ENCODE results near the gene TMEM165.

TMEM165 gene

GRCh38 chr4:55396308-55397125 lies 760 bp downstream of the TMEM165 start (continued):
- TF ChIP-seq SCRT1 (tag by site-specific recombination; IDR thresholded peaks at IDR 0.05; ENCODE audit: borderline replicate concordance) = no peak
- no peak for TF ChIP-seq ZSCAN23 (tag by site-specific recombination; IDR thresholded peaks at IDR 0.05)
- no peak for TF ChIP-seq ZNF76 (tag by site-specific recombination; IDR thresholded peaks at IDR 0.05; ENCODE audit: borderline replicate concordance, low read depth)
- no peak for TF ChIP-seq ZNF776 (tag by site-specific recombination; IDR thresholded peaks at IDR 0.05; ENCODE audit: borderline replicate concordance)
- no peak for TF ChIP-seq ZBTB48 (tag by site-specific recombination; IDR thresholded peaks at IDR 0.05)
- no peak for TF ChIP-seq ZIC2 (tag by site-specific recombination; IDR thresholded peaks at IDR 0.05)
- no peak for TF ChIP-seq ZNF521 (tag by site-specific recombination; IDR thresholded peaks at IDR 0.05)
- TF ChIP-seq PRDM4 (tag by site-specific recombination; IDR thresholded peaks at IDR 0.05) = no peak
- TF ChIP-seq ZFP3 (tag by site-specific recombination; IDR thresholded peaks at IDR 0.05; ENCODE audit: low read depth) = no peak
- TF ChIP-seq ZNF121 (tag by site-specific recombination; IDR thresholded peaks at IDR 0.05) = no peak
- no peak for TF ChIP-seq ELK4 (IDR thresholded peaks at IDR 0.05; ENCODE audit: borderline replicate concordance, low read depth, low read length)
- TF ChIP-seq ZNF626 (tag by site-specific recombination; IDR thresholded peaks at IDR 0.05) = no peak
- TF ChIP-seq ZNF513 (tag by site-specific recombination; IDR thresholded peaks at IDR 0.05) = no peak
- 0 out of 2 replicates have a peak, but pooled peaks have one; percentile 7 for TF ChIP-seq ZNF561 (tag by site-specific recombination; IDR thresholded peaks at IDR 0.05; ENCODE audit: borderline replicate concordance)
- TF ChIP-seq ZSCAN4 (tag by site-specific recombination; IDR thresholded peaks at IDR 0.05) = no peak
- no peak for TF ChIP-seq ZSCAN5A (tag by site-specific recombination; IDR thresholded peaks at IDR 0.05)
- no peak for TF ChIP-seq ZNF747 (tag by site-specific recombination; IDR thresholded peaks at IDR 0.05)
- no peak for TF ChIP-seq ZNF133 (tag by site-specific recombination; IDR thresholded peaks at IDR 0.05)
- no peak for TF ChIP-seq ZNF335 (tag by site-specific recombination; conservative IDR thresholded peaks at IDR 0.05)
- no peak for TF ChIP-seq ZSCAN16 (tag by site-specific recombination; IDR thresholded peaks at IDR 0.05)
- TF ChIP-seq ZNF394 (tag by site-specific recombination; IDR thresholded peaks at IDR 0.05; ENCODE audit: borderline replicate concordance) = no peak; the same call in 1 of the 2 replicates
- TF ChIP-seq ZNF248 (tag by site-specific recombination; IDR thresholded peaks at IDR 0.05) = no peak
- TF ChIP-seq YY2 (tag by site-specific recombination; IDR thresholded peaks at IDR 0.05) = no peak
- no peak for TF ChIP-seq ZNF302 (tag by site-specific recombination; IDR thresholded peaks at IDR 0.05; ENCODE audit: low read depth)
- no peak for TF ChIP-seq ZNF157 (tag by site-specific recombination; IDR thresholded peaks at IDR 0.05)
- TF ChIP-seq ZNF768 (tag by site-specific recombination; IDR thresholded peaks at IDR 0.05) = no peak

All from HEK293 (cell line).